ENCODE data around the gene LSM10. TPM values are rescaled to one million over a fixed set of nuclear protein-coding genes. Genes with fewer than 3 reads are reported as not detected.

The LSM10 gene
- total RNA-seq (2022; extraction: Qiagen RNA extraction; ENCODE audit: low read depth), result 36.9 to 52.4 TPM (median 46.4 TPM) in 5 replicates

DNA sequence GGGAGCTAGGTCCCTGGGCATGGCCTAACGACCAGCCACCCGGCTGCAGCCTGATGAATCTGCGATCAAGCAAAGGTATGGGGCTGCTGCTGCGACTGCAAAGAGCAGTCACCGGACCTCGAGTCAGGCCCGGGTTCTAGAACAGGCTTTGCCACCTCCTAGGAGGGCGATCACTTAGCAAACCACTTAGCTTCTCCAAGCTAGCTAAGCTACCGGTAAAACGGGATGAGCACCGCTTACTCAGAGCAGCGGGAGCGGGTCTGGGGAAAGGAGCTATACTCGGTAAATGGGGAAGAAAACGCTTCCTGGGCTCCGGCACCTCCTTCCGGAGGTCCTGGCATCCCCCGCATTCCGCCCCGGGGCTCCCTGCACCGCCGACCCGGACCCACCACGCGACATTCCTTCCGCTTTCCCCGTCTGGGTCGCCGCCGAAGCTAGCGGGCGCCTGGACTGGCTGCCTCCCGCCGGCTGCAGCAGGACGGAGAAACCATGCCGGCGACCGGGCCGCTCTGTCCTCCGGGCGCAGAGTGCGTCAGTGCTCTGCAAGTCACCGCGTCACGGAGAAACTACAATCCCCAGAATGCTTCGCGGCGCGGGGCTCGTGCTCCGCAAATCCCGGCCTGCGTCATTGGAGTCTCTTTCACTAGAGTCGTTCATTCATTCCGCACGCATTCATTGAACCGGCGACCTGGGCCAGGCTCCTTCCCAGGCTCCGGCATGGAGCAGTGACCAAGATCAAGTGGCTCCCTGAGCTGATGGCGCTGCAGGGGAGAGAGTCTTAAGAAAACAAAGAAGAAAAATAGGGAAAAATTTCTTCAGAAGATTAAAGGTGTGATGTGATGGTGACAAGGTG is at the start of gene LSM10:
Gene LSM10, minus strand, starts transcription at position 531 of the 853 bp plus-strand sequence. CDS start 3,779 bp downstream, outside the sequence.

DNA sequence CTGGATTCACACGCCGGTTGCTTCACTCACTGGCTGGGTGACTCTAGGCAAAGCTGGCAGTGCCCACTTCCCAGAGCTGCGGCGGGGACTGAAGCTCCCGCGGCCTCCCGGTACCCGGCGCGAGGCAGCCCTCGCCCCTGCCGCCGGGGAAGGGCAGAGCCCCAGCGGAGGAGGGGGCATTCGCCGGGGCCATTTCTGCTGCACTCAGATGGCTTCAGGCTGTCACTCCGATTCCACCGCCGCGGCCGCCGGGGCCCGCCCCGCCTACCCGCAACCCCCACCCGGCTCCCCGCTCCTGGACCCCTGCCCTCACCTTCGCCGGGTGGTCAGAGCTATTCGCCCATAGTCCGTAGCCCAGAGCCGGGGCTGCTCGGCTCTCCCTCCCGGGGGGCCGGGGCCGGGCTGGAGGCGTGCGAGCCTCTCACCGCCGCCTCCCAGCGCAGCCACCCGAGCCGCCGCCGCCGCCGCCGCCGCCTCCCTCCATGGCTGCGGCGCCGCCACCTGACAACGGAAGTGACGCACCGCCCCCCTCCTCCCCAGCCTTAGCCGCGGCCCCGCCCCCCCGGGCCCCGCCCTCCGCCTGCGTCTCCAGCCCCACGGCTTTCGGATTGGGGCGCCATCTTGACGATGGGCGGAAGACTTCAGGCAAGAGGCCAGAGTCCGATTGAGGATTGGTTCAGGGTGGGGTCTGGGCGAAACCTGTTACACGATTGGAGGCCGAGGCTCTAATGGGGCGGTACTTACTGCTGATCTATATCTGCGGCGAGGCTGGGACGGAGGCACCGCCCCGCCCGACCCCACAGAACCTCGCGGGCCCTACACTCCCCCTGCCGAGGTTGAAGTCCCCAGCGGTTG is 12.1 kb downstream of the LSM10 start, which contains the start of gene STK40:
Gene STK40, minus strand, starts transcription at position 515 of the 855 bp plus-strand sequence. CDS start 24,592 bp downstream, outside the sequence.

Other genes with a start within 250 kb of the LSM10 start
- 72.4 to 89.8 TPM (median 76.6 TPM) in 5 replicates for gene TRAPPC3, start 248.4 kb downstream of the LSM10 start, total RNA-seq (2022; extraction: Qiagen RNA extraction; ENCODE audit: low read depth)
- 109 to 154 TPM (median 121 TPM) in 5 replicates for gene MAP7D1, start 241.7 kb downstream of the LSM10 start, total RNA-seq (2022; extraction: Qiagen RNA extraction; ENCODE audit: low read depth)
- gene THRAP3, start 173.5 kb downstream of the LSM10 start, total RNA-seq (2022; extraction: Qiagen RNA extraction; ENCODE audit: low read depth), result 54.3 to 73.4 TPM (median 57.4 TPM) in 5 replicates
- gene SH3D21, start 91.5 kb downstream of the LSM10 start, total RNA-seq (2022; extraction: Qiagen RNA extraction; ENCODE audit: low read depth), result 1.7 to 2.6 TPM (median 2.0 TPM) in 5 replicates
- 8.4 to 21.8 TPM (median 20.0 TPM) in 5 replicates for gene EVA1B, start 74.3 kb downstream of the LSM10 start, total RNA-seq (2022; extraction: Qiagen RNA extraction; ENCODE audit: low read depth)
- 6.8 to 11.5 TPM (median 10.1 TPM) in 5 replicates for gene STK40, start 12.0 kb downstream of the LSM10 start, total RNA-seq (2022; extraction: Qiagen RNA extraction; ENCODE audit: low read depth)
- gene OSCP1, start 52.5 kb upstream of the LSM10 start, total RNA-seq (2022; extraction: Qiagen RNA extraction; ENCODE audit: low read depth), result 5.5 to 7.0 TPM (median 6.1 TPM) in 5 replicates
- gene MRPS15, start 66.5 kb upstream of the LSM10 start, total RNA-seq (2022; extraction: Qiagen RNA extraction; ENCODE audit: low read depth), result 77.0 to 98.3 TPM (median 83.0 TPM) in 5 replicates
- not detected in 5 replicates for gene CSF3R, start 85.0 kb upstream of the LSM10 start, total RNA-seq (2022; extraction: Qiagen RNA extraction; ENCODE audit: low read depth)